Neural cell (in vitro differentiated cells): ENCODE data around the gene GTF2F2.

Experiments used
- CTCF ChIP-seq: fragments of 450-650 bp; IDR thresholded peaks from 2 replicates; pipeline ENCODE4 v1.5.1; 2014; ENCODE audit warnings: antibody characterized with exemption, mild to moderate bottlenecking, moderate library complexity; ENCODE audit not compliant: poor library complexity, severe bottlenecking
- POLR2AphosphoS5 ChIP-seq: IDR thresholded peaks from 2 replicates; pipeline ENCODE4 v1.6.1; 2012
- RAD21 ChIP-seq: fragments of 450-650 bp; conservative IDR thresholded peaks from 2 replicates; pipeline ENCODE4 v1.6.1; 2014; ENCODE audit warnings: antibody characterized with exemption, mild to moderate bottlenecking, moderate library complexity

DNA sequence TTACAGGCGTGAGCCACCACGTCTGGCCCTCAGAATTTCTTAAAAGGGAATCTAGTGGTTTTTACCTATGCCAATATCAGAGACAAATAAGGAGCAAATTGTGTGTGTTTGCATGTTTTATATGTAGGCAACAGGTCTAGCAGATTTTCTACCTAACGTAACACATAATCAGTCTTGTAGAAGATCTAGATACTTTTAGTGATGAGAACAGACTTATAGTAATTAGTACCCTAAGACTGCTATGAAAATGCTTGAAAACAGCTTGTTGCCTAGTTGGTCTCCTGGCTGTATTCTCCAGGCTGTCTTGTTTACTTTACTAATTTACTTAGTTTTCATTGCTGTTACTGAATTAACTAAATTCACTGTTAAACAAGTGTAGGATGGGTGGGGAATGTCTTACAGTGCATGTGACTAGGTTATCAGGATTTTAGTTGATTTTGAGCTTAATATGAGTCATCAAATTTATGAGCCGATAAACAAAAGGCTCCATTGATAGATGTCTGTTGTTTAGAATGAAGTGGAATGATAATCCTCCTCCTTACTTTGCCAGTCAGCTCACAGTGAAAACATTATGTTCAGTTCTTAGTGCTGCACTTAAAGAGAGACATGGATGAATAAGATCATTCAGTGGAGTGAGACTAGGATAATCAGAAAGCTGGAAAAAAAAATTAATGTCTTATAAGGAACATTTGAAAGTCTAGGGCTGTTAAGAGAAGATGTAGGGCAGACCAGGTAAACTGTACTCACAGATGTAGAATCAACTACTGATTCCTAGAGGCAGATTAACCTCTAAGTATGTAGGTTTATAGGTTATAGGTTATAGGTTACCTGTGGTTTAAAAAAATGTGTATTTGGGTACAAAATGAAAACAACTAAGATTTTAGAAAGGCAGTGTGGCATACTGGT, 22.4 kb downstream of the GTF2F2 start:
- TF ChIP-seq CTCF, result no peak
- TF ChIP-seq POLR2AphosphoS5, result no peak
- no peak for TF ChIP-seq RAD21
